Stimulated activated CD8-positive, alpha-beta memory T cell treated with anti-CD3 and anti-CD28 coated beads, Interleukin-7, amount 100 ng/mL, for 24 hours (primary cell): ENCODE results near the gene ITSN2.
"Not testable (repeated sequence)": the region's sequence is repeated elsewhere in the genome, so short reads cannot be mapped to it uniquely, and the experiment has no call there.

ENCODE experiments used
- DNase-seq: peaks from one replicate; pipeline ENCODE4 v3.0.0-alpha.2; 2020; ENCODE audit warnings: low read depth

Gene ITSN2

DNA sequence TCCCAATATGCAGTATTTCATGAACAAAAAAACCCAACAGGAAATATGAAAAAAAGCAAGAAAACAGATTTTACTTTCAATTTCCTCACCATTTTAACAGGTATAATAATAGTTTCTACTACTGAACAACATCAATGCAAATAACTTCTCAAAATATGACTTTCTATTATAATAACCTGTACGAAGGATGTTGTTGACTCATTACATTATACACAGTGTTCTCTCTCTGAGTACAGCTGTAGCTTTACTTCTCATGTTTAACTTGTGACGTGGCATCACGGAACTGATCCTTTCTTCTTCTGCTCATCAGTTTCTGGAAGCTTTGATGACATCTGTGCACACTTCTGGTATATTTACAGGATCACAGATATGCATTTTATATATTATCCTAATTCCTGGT is 145.5 kb downstream of the ITSN2 start:
- DNase-seq: no peak

DNA sequence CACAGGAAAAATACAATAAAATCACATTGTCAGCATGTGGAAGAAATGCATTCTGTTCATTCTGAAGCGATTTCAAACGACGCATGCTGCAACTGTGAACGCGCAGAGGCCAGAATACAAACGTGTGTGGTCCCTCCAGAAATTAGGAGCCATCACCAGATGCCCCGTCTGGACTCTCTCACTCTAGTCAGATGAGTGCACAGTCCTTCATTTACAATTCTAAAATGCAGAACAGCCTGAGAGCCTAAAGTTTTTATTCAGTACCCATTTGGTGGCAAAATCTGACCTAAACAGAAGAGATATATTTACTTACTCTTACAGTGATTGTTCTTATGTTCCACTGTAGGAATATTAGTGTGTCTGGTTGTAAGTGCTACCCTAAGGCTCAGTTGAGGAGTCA is 148.9 kb downstream of the ITSN2 start:
- no peak for DNase-seq

DNA sequence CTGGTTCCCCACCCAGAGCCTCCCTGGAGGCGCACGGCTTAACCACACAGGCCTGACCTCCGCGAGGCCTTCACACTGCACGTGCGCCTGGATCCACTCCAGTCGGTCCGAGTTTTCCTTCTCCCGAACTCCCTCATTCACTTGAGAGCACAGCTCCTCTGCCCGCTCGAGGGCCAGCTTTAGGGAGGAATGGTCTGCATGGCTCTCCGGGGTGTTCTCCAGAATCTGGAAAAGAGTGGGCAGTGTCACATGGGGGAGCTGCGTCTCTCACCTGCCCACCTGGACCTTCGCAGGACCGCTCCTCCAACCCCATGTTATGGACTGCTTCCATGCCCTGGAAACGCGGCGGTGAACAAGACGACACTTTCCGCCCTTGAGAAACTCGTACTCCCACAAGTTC is 149.6 kb downstream of the ITSN2 start:
- DNase-seq: no peak

DNA sequence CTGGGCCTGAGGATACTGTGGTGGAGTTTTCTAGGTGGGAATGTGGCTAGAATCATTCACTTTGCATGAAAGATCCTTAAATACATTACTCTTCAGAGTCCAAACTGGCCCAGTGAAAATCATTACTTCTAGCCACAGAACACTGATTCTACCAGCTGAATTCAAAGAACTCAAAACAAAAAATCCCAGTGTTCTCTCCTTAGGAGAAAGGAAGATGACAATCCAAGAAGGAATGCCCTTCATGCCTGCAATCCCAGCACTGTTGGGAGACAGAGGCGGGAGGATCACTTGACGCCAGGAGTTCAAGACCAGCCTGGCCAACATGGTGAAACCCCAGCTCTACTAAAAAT is 150.3 kb downstream of the ITSN2 start:
- no peak for DNase-seq

DNA sequence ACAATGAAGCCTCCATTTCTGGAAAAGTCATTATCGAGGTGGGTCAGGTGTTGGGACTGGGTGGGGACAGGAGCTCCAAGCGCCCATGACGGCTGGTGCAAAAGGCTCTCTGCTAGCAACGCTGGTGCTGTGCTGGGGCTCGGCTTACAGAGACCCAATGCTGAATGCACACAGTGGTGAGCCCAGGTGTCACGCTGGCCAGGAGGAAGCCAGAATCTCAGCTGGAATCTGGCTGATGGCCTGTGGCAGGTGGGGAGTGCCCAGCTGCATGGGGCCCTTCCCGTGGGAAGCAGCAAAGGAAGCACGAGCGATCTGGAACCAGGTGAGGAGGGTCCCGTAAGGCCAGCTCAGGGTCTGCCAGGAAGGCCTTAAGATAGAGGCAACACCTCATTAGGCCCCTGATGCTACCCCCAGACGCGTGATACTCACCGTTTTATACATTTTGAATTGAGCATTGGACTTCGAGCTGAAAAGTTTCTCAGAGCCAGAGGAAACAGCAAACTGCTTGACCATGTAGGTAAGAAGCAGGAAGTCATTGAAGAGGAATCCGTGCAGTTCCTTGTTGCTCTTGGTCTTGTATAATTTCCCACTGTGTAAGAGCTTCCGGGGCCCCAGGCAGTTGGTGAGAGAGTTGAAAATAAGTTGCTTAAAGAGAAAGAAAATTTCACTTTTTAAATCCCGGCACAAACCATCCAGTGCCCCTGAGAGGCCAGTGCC is 150.8 kb downstream of the ITSN2 start:
- DNase-seq: no peak

DNA sequence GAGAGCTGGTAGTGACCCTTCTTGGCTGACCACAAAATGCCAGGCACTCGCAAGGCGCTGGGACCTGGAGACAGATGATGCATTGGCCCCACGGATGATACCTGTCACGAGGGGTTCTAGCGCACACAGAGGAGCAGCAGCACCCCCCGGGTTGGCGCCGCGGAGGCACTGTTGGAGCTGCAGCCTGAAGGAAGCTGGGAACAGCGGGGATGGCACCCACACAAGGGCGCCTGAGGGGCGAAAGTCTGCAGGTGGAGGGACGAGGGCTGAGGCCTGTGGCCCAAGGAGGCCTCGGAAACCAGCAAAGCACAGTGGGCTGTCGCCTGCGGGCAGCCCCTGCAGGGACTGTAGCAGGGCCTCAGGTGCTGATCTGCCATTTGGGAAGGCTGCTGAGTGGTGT is 151.8 kb downstream of the ITSN2 start:
- no peak for DNase-seq

DNA sequence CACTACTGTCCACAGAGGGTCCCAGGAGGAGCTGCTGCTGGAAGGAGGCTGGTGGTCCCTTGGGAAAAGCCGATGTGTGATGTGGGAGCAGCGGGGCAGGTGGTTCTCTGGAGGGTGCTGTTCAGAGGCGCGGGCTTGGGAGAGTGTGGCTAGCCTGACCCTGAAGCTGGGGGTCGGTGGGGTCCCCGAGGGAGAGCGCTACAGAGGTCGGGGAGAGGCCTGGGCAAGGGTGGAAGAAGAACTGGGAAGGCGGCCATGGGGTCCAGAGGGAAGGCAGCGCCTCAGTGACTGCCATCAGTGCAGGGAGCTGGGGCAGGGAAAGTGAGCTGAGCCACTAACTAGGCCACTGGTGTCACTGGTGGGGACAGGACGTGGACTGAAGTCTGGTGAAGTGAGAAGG is 153.0 kb downstream of the ITSN2 start:
- no peak for DNase-seq

DNA sequence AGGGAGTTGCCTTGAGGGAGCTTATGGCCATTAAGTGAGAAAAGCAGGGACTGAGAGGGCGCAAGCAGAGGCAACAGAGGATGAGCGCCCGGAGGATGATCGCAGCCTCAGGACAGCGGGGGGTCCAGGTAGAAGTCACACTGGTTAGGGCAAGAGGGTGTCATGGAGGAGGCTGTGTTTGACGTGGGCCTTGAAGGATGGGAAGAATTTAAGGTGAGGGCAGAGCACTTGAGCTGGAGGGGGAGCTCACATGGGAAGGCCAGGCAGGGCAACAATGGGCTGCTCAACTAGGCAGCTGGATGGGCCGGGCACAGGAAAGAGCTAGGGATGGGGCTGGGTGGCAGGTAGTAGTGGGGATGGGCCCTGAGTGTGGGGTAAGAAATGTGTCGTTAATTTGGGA is 153.6 kb downstream of the ITSN2 start:
- no peak for DNase-seq

DNA sequence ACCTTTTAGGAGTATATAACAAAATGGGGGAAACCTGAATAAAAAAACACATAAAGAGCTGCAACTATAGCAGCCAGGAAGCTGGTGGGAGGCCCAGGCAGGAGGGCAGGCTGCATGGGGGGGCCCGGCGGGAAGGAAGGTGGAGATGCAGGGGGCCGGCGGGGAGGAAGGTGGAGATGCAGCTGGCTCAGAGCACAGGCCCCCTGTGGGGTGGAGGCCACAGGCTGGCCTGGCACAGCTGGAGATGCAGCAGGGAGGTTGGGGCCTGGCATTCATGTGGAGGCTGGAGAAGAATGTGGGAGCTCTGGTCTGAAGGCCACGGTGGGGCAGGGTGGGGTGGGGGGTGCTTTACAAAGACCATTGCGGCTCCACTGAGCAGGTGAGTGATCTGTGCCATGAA is 154.1 kb downstream of the ITSN2 start:
- DNase-seq: no peak

DNA sequence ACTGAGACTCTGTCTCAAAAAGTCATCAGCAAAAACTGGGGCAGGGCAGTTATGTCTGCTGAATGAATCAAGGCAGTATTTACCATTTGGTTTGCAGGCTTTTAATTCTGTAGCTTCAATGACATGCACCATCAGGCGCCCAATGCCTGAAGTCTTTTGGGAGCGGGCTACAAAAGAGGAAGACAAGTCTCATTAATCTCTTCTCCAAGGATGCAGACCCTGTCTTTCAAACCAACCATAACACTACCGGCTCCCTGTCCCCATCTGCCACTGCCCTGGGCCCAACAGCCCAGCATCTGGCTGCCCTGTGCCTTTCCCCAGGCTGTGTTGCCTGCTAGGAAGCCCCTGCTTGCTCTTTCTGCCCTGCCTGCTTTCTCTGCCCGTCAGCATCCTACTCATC is 155.2 kb downstream of the ITSN2 start:
- DNase-seq: no peak

DNA sequence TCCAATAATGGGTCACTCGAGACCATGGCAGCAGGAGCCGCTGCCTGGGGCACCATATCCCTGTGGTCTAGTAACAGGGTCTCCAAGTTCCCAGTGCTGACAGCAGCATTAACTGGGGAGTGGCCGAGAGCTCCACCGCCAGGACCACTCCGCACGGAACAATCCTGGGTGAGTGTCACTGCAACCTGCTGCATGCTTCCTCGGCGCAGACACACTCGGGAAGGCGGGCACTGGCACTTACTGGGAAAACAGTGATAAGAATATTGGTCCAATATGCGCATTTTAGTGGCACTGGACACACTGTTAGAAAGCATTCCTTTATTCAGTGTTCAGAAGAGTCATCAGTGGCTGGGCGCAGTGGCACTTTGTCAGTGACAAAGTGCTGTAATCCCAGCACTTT is 155.8 kb downstream of the ITSN2 start:
- DNase-seq: no peak

DNA sequence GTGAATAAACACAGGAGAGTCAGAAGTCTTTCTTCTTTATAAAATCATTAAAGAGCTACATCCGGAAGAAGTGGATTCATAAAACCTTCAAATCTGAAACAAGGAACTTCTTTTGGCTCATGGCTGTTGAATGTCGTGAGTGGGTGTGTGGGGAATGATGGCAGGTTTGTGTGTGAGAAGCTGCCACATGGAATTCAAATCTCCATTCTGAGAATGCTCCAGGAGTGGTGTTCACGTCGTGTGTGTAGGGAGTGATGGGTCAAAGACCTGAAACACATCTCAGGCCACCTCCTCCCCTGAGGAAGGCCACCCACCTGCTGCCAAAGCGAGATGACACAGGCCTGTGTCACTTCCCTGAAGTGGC is 156.6 kb downstream of the ITSN2 start:
- no peak for DNase-seq

DNA sequence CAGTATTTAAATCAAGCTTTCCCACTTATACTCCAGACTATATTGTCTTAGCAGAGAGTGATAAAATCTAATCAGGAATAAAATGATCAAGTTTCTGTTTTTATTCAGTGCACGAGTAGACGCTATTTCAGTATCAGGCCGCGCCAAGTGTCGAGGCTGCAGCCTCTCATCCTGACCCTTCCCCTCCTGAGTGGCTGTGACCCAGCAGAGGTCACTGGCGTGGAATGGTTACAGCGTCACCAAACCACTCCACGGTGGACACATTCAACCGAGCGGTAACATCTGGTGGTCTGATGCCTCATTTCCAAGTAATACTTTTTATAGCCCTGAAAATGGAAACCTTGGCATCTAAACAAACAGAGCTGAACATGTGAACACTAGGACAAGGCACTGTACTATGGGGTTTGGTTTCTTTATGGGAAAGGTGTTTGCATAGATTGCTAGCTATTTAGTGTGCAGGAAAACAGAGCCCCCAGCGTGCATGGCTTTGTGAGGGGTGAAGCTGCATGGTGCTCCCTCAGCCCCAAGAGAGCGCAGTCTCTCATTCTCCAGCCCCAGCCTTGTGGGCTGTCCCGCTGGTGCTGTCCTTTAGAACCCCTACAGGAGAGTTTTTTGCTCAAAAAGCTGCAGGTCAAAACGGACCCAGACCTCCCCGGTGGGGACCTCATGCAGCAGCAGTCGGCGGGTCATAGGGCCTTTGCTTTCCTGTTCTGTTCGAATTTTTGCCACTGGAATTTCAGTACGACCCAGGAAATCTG is 157.1 kb downstream of the ITSN2 start:
- DNase-seq: no peak

DNA sequence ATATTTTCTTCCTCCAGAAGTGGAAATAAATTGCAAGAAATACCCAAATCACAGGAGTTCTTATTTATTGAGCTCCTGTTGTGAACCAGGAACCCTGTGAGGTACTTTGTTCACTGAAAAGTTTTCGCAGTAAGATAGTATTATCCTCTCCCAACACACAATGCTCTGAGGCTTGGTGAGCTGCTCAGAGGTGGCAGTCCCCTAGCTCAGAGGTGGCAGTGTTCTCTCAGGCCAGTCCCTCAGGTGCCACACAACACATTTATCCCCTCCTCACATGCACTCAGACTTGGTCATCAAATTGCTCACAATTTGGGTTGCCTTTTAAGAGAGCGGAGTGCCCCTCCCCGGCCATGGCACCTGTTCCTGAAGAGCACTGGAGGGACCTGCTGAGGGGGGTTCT is 159.5 kb downstream of the ITSN2 start:
- DNase-seq: no peak

DNA sequence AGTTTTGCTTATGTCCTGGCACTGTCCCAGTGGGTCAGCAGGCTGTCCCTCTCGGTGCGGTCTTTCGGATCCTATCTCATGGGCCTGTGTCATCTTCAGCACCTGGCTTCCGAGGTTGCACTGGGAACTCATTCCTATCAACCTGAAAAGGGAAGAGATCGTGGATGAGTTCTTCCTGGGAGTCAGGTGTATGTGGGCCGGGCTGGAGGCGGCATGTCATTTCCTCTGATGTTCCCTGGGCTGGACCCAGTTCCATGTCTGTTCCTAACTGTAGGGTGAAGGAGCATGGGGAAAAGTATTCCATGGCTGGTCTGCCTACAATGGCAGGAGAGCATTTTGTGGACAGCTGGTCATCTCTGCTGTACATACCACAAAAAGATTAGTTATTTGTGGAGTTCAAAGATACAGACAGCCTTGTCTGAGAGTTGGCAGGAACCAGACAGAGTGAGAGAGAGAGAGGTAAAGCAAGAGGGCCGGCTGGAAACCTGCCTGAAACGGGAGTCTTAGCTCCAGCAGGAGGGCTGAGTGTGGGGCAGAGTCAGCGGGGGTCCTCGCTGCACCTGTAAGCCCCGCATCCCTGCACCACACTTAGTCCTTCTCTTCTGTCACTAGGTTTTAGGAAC is 160.3 kb downstream of the ITSN2 start:
- DNase-seq: no peak

DNA sequence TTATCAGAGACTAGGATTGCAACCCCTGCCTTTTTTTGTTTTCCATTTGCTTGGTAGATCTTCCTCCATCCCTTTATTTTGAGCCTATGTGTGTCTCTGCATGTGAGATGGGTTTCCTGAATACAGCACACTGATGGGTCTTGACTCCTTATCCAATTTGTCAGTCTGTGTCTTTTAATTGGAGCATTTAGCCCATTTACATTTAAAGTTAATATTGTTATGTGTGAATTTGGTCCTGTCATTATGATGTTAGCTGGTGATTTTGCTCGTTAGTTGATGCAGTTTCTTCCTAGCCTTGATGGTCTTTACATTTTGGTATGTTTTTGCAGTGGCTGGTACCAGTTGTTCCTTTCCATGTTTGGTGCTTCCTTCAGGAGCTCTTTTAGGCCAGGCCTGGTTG is 163.1 kb downstream of the ITSN2 start:
- not testable (repeated sequence) for DNase-seq

DNA sequence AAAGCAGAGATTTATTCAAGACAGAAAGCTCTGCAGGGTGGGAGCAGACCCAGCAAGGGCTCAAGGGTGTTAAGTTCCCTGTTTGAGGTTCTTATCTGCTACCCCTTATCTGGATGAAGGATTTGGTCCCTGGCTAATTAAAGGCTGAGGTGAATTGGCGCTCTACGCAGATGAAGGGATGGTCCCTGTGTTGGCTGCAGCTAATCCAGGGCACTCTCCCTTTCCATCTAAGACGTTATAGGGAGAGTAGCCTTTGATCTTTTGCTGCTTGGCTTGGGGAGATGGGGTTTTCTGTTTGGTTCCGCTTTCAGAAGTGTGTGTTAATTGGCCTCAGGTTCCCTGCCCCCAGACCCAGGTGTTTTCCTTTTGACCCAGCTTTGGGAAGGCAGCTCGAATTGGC is 168.5 kb downstream of the ITSN2 start:
- no peak for DNase-seq

DNA sequence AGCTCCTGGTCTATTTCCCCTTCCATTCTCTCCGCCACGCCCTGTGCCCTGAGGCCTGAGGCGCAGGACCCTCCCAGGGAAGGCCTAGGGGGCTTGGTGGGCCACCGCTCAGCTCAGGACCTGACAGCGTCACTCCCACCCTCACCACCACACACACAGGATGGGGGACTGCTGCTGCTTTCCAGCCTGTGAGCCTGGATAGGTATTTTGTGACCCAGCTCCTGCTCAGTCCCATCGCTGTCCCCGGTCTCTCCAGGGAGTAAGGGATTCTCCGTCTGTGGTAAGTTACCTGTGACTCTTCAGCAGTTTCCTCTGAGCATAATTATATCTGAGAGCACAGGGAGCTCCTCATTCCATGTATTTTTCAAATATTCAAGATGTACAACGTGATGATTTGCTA is 169.2 kb downstream of the ITSN2 start:
- no peak for DNase-seq

DNA sequence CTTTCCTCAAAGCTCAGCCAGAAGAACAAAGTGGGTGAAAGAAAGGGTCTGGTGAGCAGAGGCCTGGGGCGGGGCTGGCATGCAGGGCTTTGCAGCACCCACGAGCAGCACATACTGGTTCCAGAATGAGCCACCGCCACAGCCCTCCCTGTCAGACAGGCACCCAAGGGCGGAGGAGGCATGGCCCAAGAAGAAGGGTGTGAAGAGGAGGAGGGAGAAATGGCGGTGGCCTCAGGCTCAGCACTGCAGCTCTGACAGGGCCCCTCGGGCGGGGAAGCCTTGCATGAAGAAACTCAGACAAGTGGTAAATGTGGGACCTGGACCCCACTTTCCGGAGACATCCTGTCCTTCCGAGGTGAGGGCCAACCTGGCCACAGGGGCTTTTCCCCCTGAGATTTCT is 169.8 kb downstream of the ITSN2 start:
- DNase-seq: no peak

DNA sequence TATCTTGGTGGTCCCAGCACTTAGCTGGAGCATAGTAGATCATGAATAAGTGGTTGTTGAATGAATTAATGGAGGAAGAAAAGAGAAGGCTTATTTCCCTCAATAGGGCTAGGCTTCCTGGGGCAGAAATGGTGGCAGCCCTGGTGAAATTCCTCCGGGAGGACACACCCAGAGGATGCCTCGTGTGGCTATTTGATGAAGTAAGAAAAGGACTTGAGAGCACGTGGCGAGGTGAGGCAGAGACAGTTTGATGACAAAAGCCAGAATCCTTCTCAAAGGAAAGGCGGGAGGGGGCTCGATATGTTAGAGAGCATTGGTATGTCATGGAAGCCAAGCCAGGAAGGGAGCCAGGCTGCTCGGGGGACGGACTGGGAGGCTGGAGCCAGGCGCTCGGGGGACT is 170.8 kb downstream of the ITSN2 start:
- DNase-seq: no peak

DNA sequence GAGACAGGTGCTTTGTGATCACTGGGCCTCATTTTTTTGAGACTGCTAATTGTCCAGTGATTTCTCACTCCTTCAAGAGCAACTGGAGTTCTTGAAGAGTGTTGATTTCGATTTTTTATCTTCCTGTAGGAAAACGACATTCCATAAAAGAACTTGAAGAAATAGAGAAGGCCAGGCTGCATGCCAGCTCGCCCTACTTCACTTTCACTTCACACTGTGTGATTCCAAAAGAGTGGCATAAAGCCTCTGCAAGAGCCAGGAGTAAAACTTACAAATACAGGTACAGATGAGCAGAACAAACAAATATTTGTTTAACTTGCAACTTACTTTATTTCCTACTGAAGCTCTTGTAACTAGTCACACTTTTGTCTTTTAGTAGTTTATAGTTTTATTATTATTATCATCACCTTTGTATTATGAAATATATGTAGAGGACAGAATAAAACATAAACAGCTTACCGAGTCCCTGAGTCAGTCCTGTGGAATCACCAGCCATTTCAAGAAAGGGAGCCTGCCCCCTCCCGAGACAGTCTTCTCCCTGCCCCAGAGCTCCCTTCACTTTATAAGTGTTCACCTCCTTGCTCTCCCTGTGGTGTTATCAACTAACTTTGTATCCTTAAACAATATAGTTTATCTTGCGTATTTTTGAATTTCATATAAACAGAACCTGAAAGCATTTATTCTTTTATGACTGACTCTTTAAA is 176.8 kb downstream of the ITSN2 start:
- no peak for DNase-seq

DNA sequence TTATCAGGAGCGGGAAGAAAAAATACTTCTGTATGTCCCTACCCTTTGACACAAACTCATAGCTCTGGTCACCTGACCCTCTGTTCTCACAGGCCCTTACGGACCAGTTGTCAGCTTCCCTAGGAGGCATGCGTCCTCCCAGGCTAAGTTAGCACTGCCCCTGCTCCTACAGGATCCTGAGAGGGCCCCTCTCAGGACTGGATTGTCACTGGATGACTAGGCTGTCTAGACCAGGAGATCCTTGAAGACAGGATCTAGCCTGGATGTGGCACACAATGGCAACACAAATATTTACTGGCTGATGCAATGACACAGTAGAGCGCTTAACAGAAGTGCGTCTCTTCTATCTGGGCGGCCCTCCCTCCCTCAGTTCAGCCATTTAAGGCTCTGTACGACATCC is 177.8 kb downstream of the ITSN2 start:
- no peak for DNase-seq

DNA sequence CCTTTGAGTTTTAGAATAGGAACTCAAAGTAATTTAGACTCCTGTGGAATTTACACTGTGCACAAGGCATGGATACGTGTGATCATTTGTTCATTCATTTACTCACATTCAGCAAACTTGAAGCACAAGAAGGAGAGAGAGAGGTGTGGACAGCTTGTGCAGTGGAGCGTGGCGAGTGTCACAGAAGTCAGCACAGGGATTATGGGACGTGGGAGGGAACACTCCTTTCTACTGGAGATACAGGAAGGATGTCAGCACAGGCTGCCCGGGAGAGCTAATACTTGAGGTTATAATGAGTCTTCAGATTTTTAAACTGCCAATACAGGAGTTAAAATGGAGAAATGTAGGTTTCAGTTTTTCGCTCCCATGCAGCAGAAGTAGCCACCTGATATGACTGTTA is 178.5 kb downstream of the ITSN2 start:
- DNase-seq: no peak
